Occipital lobe (tissue), 2 donors: ENCODE data around the gene MRPL23. TPM values are rescaled to one million over a fixed set of nuclear protein-coding genes. Genes with fewer than 3 reads are reported as not detected.

Experiments used
- DNase-seq: peaks from one replicate; lab custom pipeline; 2025; lab: John Stamatoyannopoulos, UW
- total RNA-seq: library from RNA; depleted of rRNA; stranded (reverse); fragments of >200 nt; gene quantifications from one replicate; pipeline ENCODE4 v1.2.3, GENCODE V29; 2014

Gene MRPL23
- total RNA-seq, 1 donor from 2014 or later = 20.1 TPM

- DNase-seq = no peak
These were observed 26.1 kb upstream of the MRPL23 start for GRCh38 chr11:1920909-1921573.

GRCh38 chr11:1921574-1922141, 25.5 kb upstream of the MRPL23 start:
- DNase-seq = no peak

GRCh38 chr11:1922481-1923081, 24.6 kb upstream of the MRPL23 start:
- no peak for DNase-seq

GRCh38 chr11:1923201-1923956, 23.8 kb upstream of the MRPL23 start:
- DNase-seq = no peak

- DNase-seq = no peak
These were observed 23.0 kb upstream of the MRPL23 start for GRCh38 chr11:1924181-1924580.

GRCh38 chr11:1924646-1925372, 22.3 kb upstream of the MRPL23 start:
- no peak for DNase-seq

- DNase-seq = no peak
These were observed 21.6 kb upstream of the MRPL23 start for GRCh38 chr11:1925373-1926155.

- DNase-seq = no peak
These were observed 20.7 kb upstream of the MRPL23 start for GRCh38 chr11:1926156-1927025.

- no peak for DNase-seq
These were observed 19.9 kb upstream of the MRPL23 start for GRCh38 chr11:1927026-1927847.

- DNase-seq = no peak
These were observed 19.2 kb upstream of the MRPL23 start for GRCh38 chr11:1927848-1928469.

GRCh38 chr11:1928470-1928890, 18.7 kb upstream of the MRPL23 start:
- no peak for DNase-seq

GRCh38 chr11:1928891-1929541, 18.1 kb upstream of the MRPL23 start:
- DNase-seq = no peak

GRCh38 chr11:1929621-1930461, 17.3 kb upstream of the MRPL23 start:
- no peak for DNase-seq

- DNase-seq = no peak
These were observed 16.7 kb upstream of the MRPL23 start for GRCh38 chr11:1930462-1930830.

- no peak for DNase-seq
These were observed 15.6 kb upstream of the MRPL23 start for GRCh38 chr11:1931341-1932104.

- DNase-seq = no peak
These were observed 15.0 kb upstream of the MRPL23 start for GRCh38 chr11:1932105-1932480.
